Measurements from ENCODE around the gene RIMKLB.
"Not testable (repeated sequence)": the region's sequence is repeated elsewhere in the genome, so short reads cannot be mapped to it uniquely, and the experiment has no call there.

- not testable (repeated sequence) for TF ChIP-seq FOXM1 (IDR thresholded peaks at IDR 0.05; ENCODE audit: borderline replicate concordance); LEF1 (IDR thresholded peaks at IDR 0.05; ENCODE audit: borderline replicate concordance); L3MBTL2 (conservative IDR thresholded peaks at IDR 0.05)
These were observed 90.9 kb downstream of the RIMKLB start for GRCh38 chr12:8788706-8789105.

Measured in HEK293T (cell line).